HG03571 (cell line): ENCODE results near the gene PRKD2.
A peak's percentile ranks its signal among the peaks of the same experiment; 100 is the strongest.
"Not testable (repeated sequence)": the region's sequence is repeated elsewhere in the genome, so short reads cannot be mapped to it uniquely, and the experiment has no call there.

Source experiments
- ATAC-seq: cut with Tn5 transposase; IDR thresholded peaks from one replicate; pipeline ENCODE4 v1.9.1; 2021; ENCODE audit not compliant: unreplicated experiment

PRKD2 gene

GRCh38 chr19:46634656-46635218 is 82.2 kb downstream of the PRKD2 start:
- no peak for ATAC-seq

GRCh38 chr19:46634045-46634655 is 82.8 kb downstream of the PRKD2 start:
- peak; percentile 51 for ATAC-seq

GRCh38 chr19:46633130-46633529 is 83.8 kb downstream of the PRKD2 start:
- no peak for ATAC-seq

GRCh38 chr19:46631481-46631880 is 85.4 kb downstream of the PRKD2 start:
- no peak for ATAC-seq

GRCh38 chr19:46630586-46631205 is 86.2 kb downstream of the PRKD2 start:
- no peak for ATAC-seq

- no peak for ATAC-seq
Measured at GRCh38 chr19:46629546-46630025, 87.3 kb downstream of the PRKD2 start.

GRCh38 chr19:46628970-46629369 is 87.9 kb downstream of the PRKD2 start:
- not testable (repeated sequence) for ATAC-seq

GRCh38 chr19:46626446-46626845 is 90.5 kb downstream of the PRKD2 start:
- no peak for ATAC-seq

- ATAC-seq, result no peak
Measured at GRCh38 chr19:46625731-46626130, 91.2 kb downstream of the PRKD2 start.

- ATAC-seq, result no peak
Measured at GRCh38 chr19:46624958-46625661, 91.8 kb downstream of the PRKD2 start, which contains the start of gene PTGIR. PTGIR (minus strand) TSS chr19:46625089; CDS start chr19:46624225, 864 bp downstream.
